Stimulated activated naive CD8-positive, alpha-beta T cell treated with anti-CD3 and anti-CD28 coated beads, Interleukin-15, Interleukin-2, amounts not matched to agents 100 ng/mL and 50 ng/mL, for 24 hours (primary cell): ENCODE data around the gene SLC13A3.

ENCODE experiments used
- H3K27ac Mint-ChIP-seq: one replicate; pipeline ENCODE4 v1.8.0; 2021; ENCODE audit warnings: mild to moderate bottlenecking, mixed read lengths
- H3K27me3 Mint-ChIP-seq: one replicate; pipeline ENCODE4 v1.8.0; 2021; ENCODE audit warnings: mixed read lengths
- H3K36me3 Mint-ChIP-seq: one replicate; pipeline ENCODE4 v1.8.0; 2021; ENCODE audit warnings: low read depth, mixed read lengths
- H3K4me1 Mint-ChIP-seq: one replicate; pipeline ENCODE4 v1.8.0; 2021; ENCODE audit warnings: low read depth, mixed read lengths
- H3K4me3 Mint-ChIP-seq: one replicate; pipeline ENCODE4 v1.8.0; 2021; ENCODE audit warnings: mild to moderate bottlenecking, mixed read lengths
- H3K9me3 Mint-ChIP-seq: one replicate; pipeline ENCODE4 v1.8.0; 2021; ENCODE audit warnings: mixed read lengths

SLC13A3 gene

DNA sequence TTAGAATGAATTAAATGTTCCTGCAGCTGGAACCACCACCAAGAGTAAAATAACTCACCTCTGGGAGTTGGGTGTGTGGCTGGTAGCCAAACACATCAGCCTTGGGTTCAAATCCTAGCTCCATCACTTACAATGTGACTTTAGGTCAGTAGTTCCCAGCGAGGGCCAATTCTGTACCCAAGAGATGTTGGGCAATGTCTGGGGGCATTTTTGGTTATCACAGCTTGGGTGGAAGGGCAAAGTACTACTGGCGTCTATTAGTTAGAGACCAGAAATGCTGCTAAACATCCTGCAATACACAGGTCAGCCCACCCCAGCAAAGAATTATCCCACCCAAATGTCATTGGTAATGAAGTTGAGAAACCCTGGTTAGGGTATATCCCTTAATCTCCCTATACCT, 48.8 kb downstream of the SLC13A3 start:
- no peaks in the 10 kb centered on the region for H3K4me1 Mint-ChIP-seq
- H3K27ac Mint-ChIP-seq: no peak overlapping the region
- H3K27me3 Mint-ChIP-seq: peaks cover 4% of the 10 kb centered on the region
- no peaks in the 10 kb centered on the region for H3K9me3 Mint-ChIP-seq
- no peaks in the 10 kb centered on the region for H3K36me3 Mint-ChIP-seq
- no peak overlapping the region for H3K4me3 Mint-ChIP-seq

DNA sequence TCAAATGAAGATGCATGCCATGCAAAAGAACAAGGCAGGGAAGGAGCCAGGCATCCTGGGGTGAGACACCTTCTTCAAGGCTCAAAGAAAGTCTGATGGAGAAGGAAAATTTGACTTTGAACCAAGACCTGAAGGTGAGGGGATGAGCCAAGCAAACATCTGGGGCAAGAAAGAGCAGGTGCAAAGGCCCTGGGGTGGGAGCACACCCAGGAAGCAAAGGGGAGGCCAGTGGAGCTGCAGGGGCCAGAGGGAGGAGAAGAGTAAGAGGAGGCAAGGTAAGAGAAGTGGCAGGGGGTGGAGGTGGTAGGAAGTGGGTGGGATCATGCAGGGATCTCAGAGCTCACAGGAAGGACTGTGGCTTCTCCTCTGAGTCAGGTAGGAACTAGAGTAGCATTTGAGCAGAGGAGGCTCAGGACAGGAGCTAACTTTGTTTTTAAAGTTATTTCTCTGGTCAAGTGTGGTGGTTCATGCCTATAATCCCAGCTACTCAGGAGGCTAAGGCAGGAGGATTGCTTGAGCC, 49.6 kb downstream of the SLC13A3 start:
- Mint-ChIP-seq H3K27me3 (peaks cover 4% of the 10 kb centered on the region), H3K4me3 (no peak overlapping the region), H3K27ac (no peak overlapping the region), H3K9me3 (no peaks in the 10 kb centered on the region), H3K36me3 (no peaks in the 10 kb centered on the region), H3K4me1 (no peaks in the 10 kb centered on the region)

- H3K27ac Mint-ChIP-seq: no peak overlapping the region
- H3K36me3 Mint-ChIP-seq: no peaks in the 10 kb centered on the region
- H3K27me3 Mint-ChIP-seq: peaks cover 9% of the 10 kb centered on the region
- no peaks in the 10 kb centered on the region for H3K9me3 Mint-ChIP-seq
- no peak overlapping the region for H3K4me3 Mint-ChIP-seq
- H3K4me1 Mint-ChIP-seq: no peaks in the 10 kb centered on the region
Observed at GRCh38 chr20:46600286-46600752, 50.9 kb downstream of the SLC13A3 start.

DNA sequence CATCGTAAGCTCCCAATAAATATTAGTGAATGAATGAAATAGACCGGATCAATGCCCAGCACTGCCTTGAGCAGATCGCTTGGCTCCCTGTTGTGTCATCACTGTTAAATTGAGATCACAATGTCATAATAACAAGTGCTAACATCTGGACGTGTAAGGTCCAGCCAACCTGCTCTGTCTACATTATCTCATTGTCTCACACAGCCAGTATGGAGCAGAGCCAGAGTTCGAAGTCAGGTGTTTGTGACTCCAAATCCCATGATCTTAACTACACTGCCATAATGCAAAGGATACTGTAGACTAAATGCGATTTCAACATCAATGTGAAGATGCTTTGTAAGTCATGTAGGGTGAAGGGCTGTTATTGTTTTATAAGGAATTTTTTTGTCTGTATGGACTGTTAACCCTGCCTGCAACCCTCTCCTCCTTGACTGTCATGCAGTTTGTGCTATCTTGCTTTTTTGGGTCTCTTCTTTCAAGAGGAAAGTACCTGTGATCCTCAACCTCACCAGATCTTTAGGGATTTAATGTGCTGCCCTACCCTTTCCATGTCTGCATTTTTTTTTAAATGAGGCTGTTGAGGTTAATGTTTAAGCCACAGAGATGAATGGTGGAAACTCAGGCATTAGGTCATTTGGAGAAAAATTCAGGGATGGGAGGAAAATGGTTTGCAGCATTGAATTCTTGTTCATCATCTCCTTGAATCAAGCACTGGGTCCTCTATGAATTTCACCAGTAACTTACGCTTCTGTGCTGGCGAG, 51.9 kb downstream of the SLC13A3 start:
- Mint-ChIP-seq H3K27me3 (peaks cover 14% of the 10 kb centered on the region), H3K27ac (no peak overlapping the region), H3K36me3 (no peaks in the 10 kb centered on the region), H3K4me3 (no peak overlapping the region), H3K9me3 (no peaks in the 10 kb centered on the region), H3K4me1 (no peaks in the 10 kb centered on the region)

DNA sequence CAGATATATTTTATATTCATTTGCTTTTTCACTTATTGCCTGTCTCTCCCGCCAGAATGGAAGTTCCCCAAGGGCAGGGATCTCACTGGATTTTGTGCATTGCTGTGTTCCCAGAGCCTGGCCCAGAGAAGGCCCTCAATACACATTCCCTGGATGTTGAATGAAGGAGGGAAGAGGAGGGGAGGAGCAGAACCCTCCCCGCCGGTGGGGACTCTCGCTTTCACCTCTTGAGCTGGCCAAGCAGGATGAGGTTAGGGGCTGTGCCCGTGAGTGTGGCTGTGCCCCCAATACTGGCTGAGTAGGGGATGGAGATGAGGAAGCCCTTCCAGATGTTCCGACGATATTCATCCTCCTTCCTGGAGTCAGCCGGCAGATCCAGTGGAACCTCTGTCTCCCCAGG, 55.3 kb downstream of the SLC13A3 start:
- H3K9me3 Mint-ChIP-seq: no peaks in the 10 kb centered on the region
- H3K27ac Mint-ChIP-seq: no peak overlapping the region
- no peaks in the 10 kb centered on the region for H3K4me1 Mint-ChIP-seq
- no peak overlapping the region for H3K4me3 Mint-ChIP-seq
- H3K27me3 Mint-ChIP-seq: peaks cover 16% of the 10 kb centered on the region
- H3K36me3 Mint-ChIP-seq: no peaks in the 10 kb centered on the region

- Mint-ChIP-seq H3K9me3 (no peaks in the 10 kb centered on the region), H3K4me1 (no peaks in the 10 kb centered on the region), H3K27ac (no peak overlapping the region), H3K4me3 (no peak overlapping the region), H3K27me3 (peaks cover 16% of the 10 kb centered on the region), H3K36me3 (no peaks in the 10 kb centered on the region)
Observed at GRCh38 chr20:46594725-46595124, 56.5 kb downstream of the SLC13A3 start.

- H3K27me3 Mint-ChIP-seq: peaks cover 13% of the 10 kb centered on the region
- peaks cover 4% of the 10 kb centered on the region for H3K4me1 Mint-ChIP-seq
- no peaks in the 10 kb centered on the region for H3K9me3 Mint-ChIP-seq
- H3K27ac Mint-ChIP-seq: no peak overlapping the region
- H3K4me3 Mint-ChIP-seq: no peak overlapping the region
- H3K36me3 Mint-ChIP-seq: no peaks in the 10 kb centered on the region
Observed at GRCh38 chr20:46592580-46593362, 58.5 kb downstream of the SLC13A3 start.

- Mint-ChIP-seq H3K4me3 (no peak overlapping the region), H3K27me3 (peaks cover 8% of the 10 kb centered on the region), H3K4me1 (peaks cover 4% of the 10 kb centered on the region)
Observed at GRCh38 chr20:46590443-46590842, 60.8 kb downstream of the SLC13A3 start.

GRCh38 chr20:46588532-46589511, 62.4 kb downstream of the SLC13A3 start:
- Mint-ChIP-seq H3K27me3 (no peaks in the 10 kb centered on the region), H3K27ac (no peak overlapping the region), H3K36me3 (no peaks in the 10 kb centered on the region), H3K4me1 (peaks cover 4% of the 10 kb centered on the region), H3K4me3 (no peak overlapping the region), H3K9me3 (no peaks in the 10 kb centered on the region)

More at GRCh38 chr20:46590443-46590842, 60.8 kb downstream of the SLC13A3 start:
- H3K27ac Mint-ChIP-seq: no peak overlapping the region
- H3K9me3 Mint-ChIP-seq: no peaks in the 10 kb centered on the region
- H3K36me3 Mint-ChIP-seq: no peaks in the 10 kb centered on the region

GRCh38 chr20:46587986-46588385, 63.3 kb downstream of the SLC13A3 start:
- no peaks in the 10 kb centered on the region for H3K36me3 Mint-ChIP-seq
- H3K27me3 Mint-ChIP-seq: no peaks in the 10 kb centered on the region
- H3K9me3 Mint-ChIP-seq: no peaks in the 10 kb centered on the region
- H3K4me1 Mint-ChIP-seq: peaks cover 4% of the 10 kb centered on the region
- H3K27ac Mint-ChIP-seq: no peak overlapping the region
- no peak overlapping the region for H3K4me3 Mint-ChIP-seq

- Mint-ChIP-seq H3K27me3 (no peaks in the 10 kb centered on the region), H3K4me1 (peaks cover 4% of the 10 kb centered on the region), H3K9me3 (no peaks in the 10 kb centered on the region), H3K36me3 (no peaks in the 10 kb centered on the region), H3K27ac (no peak overlapping the region), H3K4me3 (no peak overlapping the region)
Observed at GRCh38 chr20:46586724-46587123, 64.5 kb downstream of the SLC13A3 start.

DNA sequence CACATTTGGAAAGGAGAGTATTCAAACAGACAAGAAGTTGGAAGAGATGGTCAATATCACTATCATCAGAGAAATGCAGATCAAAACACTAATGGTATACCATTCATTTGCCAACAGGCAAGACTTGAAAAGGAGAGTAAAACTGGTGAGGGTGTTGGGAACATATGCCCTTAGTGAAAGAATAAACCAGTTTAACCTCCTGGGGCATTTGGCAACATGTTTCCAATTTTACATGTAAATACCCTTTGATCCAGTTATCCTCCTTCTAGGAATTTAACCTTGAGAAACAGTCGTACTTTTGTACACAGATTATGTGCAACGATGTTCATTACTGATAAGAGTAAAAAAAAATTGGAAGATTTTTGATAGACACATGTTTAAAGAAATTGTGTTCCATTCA, 66.8 kb downstream of the SLC13A3 start:
- H3K36me3 Mint-ChIP-seq: no peaks in the 10 kb centered on the region
- H3K4me3 Mint-ChIP-seq: no peak overlapping the region
- H3K27me3 Mint-ChIP-seq: peaks cover 7% of the 10 kb centered on the region
- no peaks in the 10 kb centered on the region for H3K9me3 Mint-ChIP-seq
- peaks cover 4% of the 10 kb centered on the region for H3K4me1 Mint-ChIP-seq
- no peak overlapping the region for H3K27ac Mint-ChIP-seq

DNA sequence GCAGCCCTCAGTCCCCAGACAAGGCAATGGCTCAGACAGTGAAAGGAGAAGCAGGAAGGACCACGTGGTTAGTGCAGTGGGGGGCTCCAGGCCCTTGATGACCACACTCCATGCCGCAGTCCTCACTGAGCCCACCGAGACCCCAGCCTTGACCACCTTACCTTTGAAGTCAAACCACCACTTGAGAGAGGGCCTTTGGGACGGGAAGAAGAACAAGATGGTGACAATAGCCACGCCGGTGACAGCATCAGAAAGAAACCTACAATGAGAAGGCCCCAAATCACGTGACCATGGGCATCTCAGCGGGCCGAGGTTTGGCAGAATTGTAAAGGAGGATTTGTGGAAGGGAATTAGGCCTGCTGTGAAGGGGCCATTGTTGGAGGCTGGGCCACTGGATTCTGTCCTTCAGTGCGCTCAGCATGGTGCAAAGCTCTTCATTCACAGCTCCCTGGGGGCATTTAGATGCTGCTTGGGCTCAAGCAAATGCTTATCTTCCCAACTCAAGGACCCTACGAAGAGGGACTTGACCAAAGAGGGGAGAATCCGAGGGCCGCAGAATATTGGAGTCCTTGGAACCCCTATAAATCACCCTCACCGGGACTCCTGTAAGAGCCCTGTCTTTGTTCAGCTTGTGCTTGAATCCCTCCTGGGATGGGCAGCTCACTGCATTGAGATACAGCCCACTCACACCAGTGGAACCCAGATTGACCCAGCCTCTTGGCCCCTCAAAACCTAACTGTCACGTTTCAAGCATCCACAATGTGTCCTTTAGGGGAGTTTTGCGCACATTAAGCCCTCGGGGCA, 67.6 kb downstream of the SLC13A3 start:
- peaks cover 7% of the 10 kb centered on the region for H3K27me3 Mint-ChIP-seq
- no peaks in the 10 kb centered on the region for H3K4me1 Mint-ChIP-seq
- H3K36me3 Mint-ChIP-seq: no peaks in the 10 kb centered on the region
- H3K4me3 Mint-ChIP-seq: no peak overlapping the region
- H3K27ac Mint-ChIP-seq: no peak overlapping the region
- no peaks in the 10 kb centered on the region for H3K9me3 Mint-ChIP-seq

GRCh38 chr20:46582648-46583047, 68.6 kb downstream of the SLC13A3 start:
- peaks cover 7% of the 10 kb centered on the region for H3K27me3 Mint-ChIP-seq
- H3K4me3 Mint-ChIP-seq: no peak overlapping the region
- H3K36me3 Mint-ChIP-seq: no peaks in the 10 kb centered on the region
- no peaks in the 10 kb centered on the region for H3K4me1 Mint-ChIP-seq
- no peaks in the 10 kb centered on the region for H3K9me3 Mint-ChIP-seq
- H3K27ac Mint-ChIP-seq: no peak overlapping the region
